Gastrocnemius medialis (tissue), 4 donors: ENCODE results near the gene ASTN2. TPM values are rescaled to one million over a fixed set of nuclear protein-coding genes. Genes with fewer than 3 reads are reported as not detected.

Experiments
- ATAC-seq, 2 donors: fragments of 150-250 bp; one replicate each; pipeline ENCODE4 v1.9.1; 2016
- DNase-seq, 2 donors: peaks; one replicate each; pipeline ENCODE4 v3.0.0-alpha.2; 2019
- H3K27ac ChIP-seq, 4 donors: fragments of 200-600 bp; sonication (generic); 1 replicate in 1 of 4; 2 replicates in 3 of 4; pipeline ENCODE4 v1.5.1; 2016 to 2018; ENCODE audit warnings: mild to moderate bottlenecking in 2 of 4, moderate library complexity in 1 of 4
- H3K27me3 ChIP-seq, 3 donors: fragments of 200-600 bp; sonication (generic) in 2 of 3; 1 replicate in 1 of 3; 2 replicates in 2 of 3; pipeline versions ENCODE4 v1.5.1 to v1.6.0; 2016 to 2019; ENCODE audit warnings: mild to moderate bottlenecking in 1 of 3, moderate library complexity in 1 of 3
- H3K36me3 ChIP-seq, 2 donors: fragments of 200-600 bp; sonication (generic) in 1 of 2; one replicate each; pipeline ENCODE4 v1.5.1; 2017 to 2018
- H3K4me1 ChIP-seq, 2 donors: fragments of 200-600 bp; sonication (generic) in 1 of 2; one replicate each; pipeline ENCODE4 v1.5.1; 2016 to 2017; ENCODE audit warnings: mild to moderate bottlenecking in 2 of 2
- H3K4me3 ChIP-seq, 4 donors: fragments of 200-600 bp; sonication (generic) in 3 of 4; 1 replicate in 1 of 4; 2 replicates in 3 of 4; pipeline ENCODE4 v1.5.1; 2016 to 2019; ENCODE audit warnings: mild to moderate bottlenecking in 2 of 4
- H3K9me3 ChIP-seq, 3 donors: fragments of 200-600 bp; sonication (generic) in 2 of 3; 1 replicate in 1 of 3; 2 replicates in 2 of 3; pipeline ENCODE4 v1.5.1; 2016 to 2019
- CTCF ChIP-seq, 5 experiments: fragments of 450-650 bp in 3 of 5; fragments of 200-600 bp in 2 of 5; sonication (generic) in 2 of 5; IDR thresholded peaks in 4 of 5; conservative IDR thresholded peaks in 1 of 5; 1 replicate in 4 of 5; 2 replicates in 1 of 5; pipeline ENCODE4 v1.5.1; 2016 to 2019; ENCODE audit warnings: antibody characterized with exemption in 5 of 5, mild to moderate bottlenecking in 3 of 5, moderate library complexity in 3 of 5
- POLR2A ChIP-seq, 2 donors: fragments of 450-650 bp; IDR thresholded peaks; one replicate each; pipeline ENCODE4 v1.6.1; 2017; ENCODE audit warnings: antibody characterized with exemption in 2 of 2, mild to moderate bottlenecking in 2 of 2, moderate library complexity in 2 of 2
- in situ Hi-C, 4 donors: fragments of 200-750 bp; cut with MboI; loops; one replicate each; pipeline versions ENCODE4 v1.15.0 to v1.8.0; 2017; ENCODE audit warnings: low sequenced_read_pairs in 4 of 4
- intact Hi-C: fragments of 100-400 bp; cut with DNase I; formaldehyde crosslinking; loops from one replicate; pipeline ENCODE4 v1.15.1; 2023; ENCODE audit warnings: low total_unique reads
- total RNA-seq, 4 donors: library from RNA; depleted of rRNA; stranded (reverse); fragments of >200 nt; gene quantifications; one replicate each; pipeline versions ENCODE4 v1.1.0 to v1.2.3, GENCODE V29; 2016

ASTN2 gene
- total RNA-seq, 4 donors from 2014 or later, result 2.5 to 4.6 (median 3.7) TPM

- Histone ChIP-seq H3K4me1 (no peaks in the 10 kb centered on the region), H3K4me3 (no peak overlapping the region), H3K9me3 (no peaks in the 10 kb centered on the region), H3K27ac (no peak overlapping the region), H3K36me3 (no peaks in the 10 kb centered on the region), H3K27me3 (no peaks in the 10 kb centered on the region)
- DNase-seq (no peak), ATAC-seq (no peak)
- no peak for TF ChIP-seq CTCF (IDR thresholded peaks at IDR 0.05 in 4 of 5, conservative IDR thresholded peaks at IDR 0.05 in 1 of 5)
- no peak for TF ChIP-seq POLR2A (IDR thresholded peaks at IDR 0.05)
- intact Hi-C loops (no loop called here), in situ Hi-C loops (no loop called here)
Observed at GRCh38 chr9:117029341-117029740, 385.5 kb downstream of the ASTN2 start.

GRCh38 chr9:117028103-117028858 lies 386.6 kb downstream of the ASTN2 start:
- in situ Hi-C loops, result no loop called here
- H3K4me1 ChIP-seq, result no peaks in the 10 kb centered on the region
- intact Hi-C loops, result no loop called here
- DNase-seq (no peak), ATAC-seq (no peak)
- no peaks in the 10 kb centered on the region for H3K36me3 ChIP-seq
- no peak overlapping the region for H3K4me3 ChIP-seq
- H3K9me3 ChIP-seq, result no peaks in the 10 kb centered on the region
- H3K27me3 ChIP-seq, result no peaks in the 10 kb centered on the region
- no peak overlapping the region for H3K27ac ChIP-seq
- TF ChIP-seq CTCF (IDR thresholded peaks at IDR 0.05 in 4 of 5, conservative IDR thresholded peaks at IDR 0.05 in 1 of 5) (no peak), POLR2A (IDR thresholded peaks at IDR 0.05) (no peak)

GRCh38 chr9:117021906-117022305 lies 393.0 kb downstream of the ASTN2 start:
- Histone ChIP-seq H3K36me3 (no peaks in the 10 kb centered on the region), H3K4me1 (no peaks in the 10 kb centered on the region), H3K27me3 (peaks cover 0 to 5% (median 0%) of the 10 kb centered on the region in 3 donors), H3K27ac (no peak overlapping the region), H3K4me3 (no peak overlapping the region), H3K9me3 (no peaks in the 10 kb centered on the region)
- TF ChIP-seq CTCF (IDR thresholded peaks at IDR 0.05 in 4 of 5, conservative IDR thresholded peaks at IDR 0.05 in 1 of 5) (no peak), POLR2A (IDR thresholded peaks at IDR 0.05) (no peak)
- ATAC-seq (no peak), DNase-seq (no peak)
- in situ Hi-C loops (no loop called here), intact Hi-C loops (no loop called here)

DNA sequence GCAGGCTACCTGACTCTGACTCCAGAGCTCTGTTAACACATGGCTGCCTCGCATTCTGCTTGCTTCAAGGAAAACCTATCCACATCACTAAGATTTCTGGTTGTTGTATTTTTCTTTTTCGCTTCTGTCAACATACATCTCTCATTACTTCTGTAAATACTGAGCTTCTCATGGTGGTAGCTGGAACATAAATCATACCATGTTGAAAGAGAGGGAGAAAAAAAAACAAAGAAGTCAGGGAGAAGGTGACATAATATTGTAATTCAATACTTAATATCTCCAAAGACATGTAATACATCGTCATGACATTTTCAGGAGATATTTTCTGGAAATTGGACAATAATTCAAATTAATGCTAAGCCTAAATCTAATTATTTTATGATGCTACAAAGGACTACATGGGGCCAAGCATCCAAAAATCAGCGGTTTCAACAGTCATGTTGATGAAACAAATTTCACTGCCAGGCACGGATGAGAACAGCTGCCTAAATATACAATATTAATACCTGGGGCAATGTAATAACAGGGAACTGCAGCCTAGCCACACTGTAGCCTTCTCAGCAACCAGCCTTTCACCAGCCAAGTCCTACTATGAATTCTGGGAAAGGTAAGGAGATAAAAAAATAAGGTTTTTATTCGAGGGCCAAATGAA lies 395.8 kb downstream of the ASTN2 start:
- DNase-seq (no peak), ATAC-seq (no peak)
- intact Hi-C loops, result no loop called here
- no peaks in the 10 kb centered on the region for H3K4me1 ChIP-seq
- in situ Hi-C loops, result no loop called here
- peaks cover 0 to 5% (median 0%) of the 10 kb centered on the region in 3 donors for H3K27me3 ChIP-seq
- TF ChIP-seq CTCF (IDR thresholded peaks at IDR 0.05 in 4 of 5, conservative IDR thresholded peaks at IDR 0.05 in 1 of 5) (no peak), POLR2A (IDR thresholded peaks at IDR 0.05) (no peak)
- no peak overlapping the region for H3K4me3 ChIP-seq
- no peak overlapping the region for H3K27ac ChIP-seq
- H3K36me3 ChIP-seq, result no peaks in the 10 kb centered on the region
- H3K9me3 ChIP-seq, result no peaks in the 10 kb centered on the region
